B cell (primary cell): ENCODE data around the gene DACT1. TPM values are rescaled to one million over a fixed set of nuclear protein-coding genes. Genes with fewer than 3 reads are reported as not detected.

Experiments used
- ATAC-seq: fragments of 200-7000 bp; cut with Tn5 transposase; one replicate; pipeline ENCODE4 v1.10.0; 2021; ENCODE audit warnings: low read depth, mild to moderate bottlenecking, moderate number of reproducible peaks, moderate library complexity
- CTCF ChIA-PET: fragments of 350-600 bp; sonication (Branson Sonifier 250); formaldehyde crosslinking; loops from one replicate; lab custom pipeline; 2021; ENCODE audit warnings: antibody characterized with exemption, inconsistent platforms; lab: Charles Lee
- POLR2A ChIA-PET: fragments of 350-600 bp; sonication (Branson Sonifier 250); formaldehyde crosslinking; loops from one replicate; lab custom pipeline; 2021; ENCODE audit warnings: antibody characterized with exemption; lab: Charles Lee
- DNase-seq: peaks from one replicate; pipeline ENCODE4 v3.0.0; 2013
- H2AFZ ChIP-seq: 2 replicates; pipeline ENCODE4 v1.6.1; 2012; ENCODE audit warnings: mild to moderate bottlenecking, low read depth, low read length; ENCODE audit not compliant: insufficient read depth, poor library complexity, severe bottlenecking
- H3K27ac ChIP-seq, 2 donors: 1 replicate in 1 of 2; 2 replicates in 1 of 2; pipeline ENCODE4 v1.5.1; 2012 to 2013; ENCODE audit warnings: low read length in 2 of 2, mild to moderate bottlenecking in 2 of 2, moderate library complexity in 1 of 2
- H3K27me3 ChIP-seq, 4 experiments: fragments of 200-600 bp in 1 of 4; sonication (generic) in 1 of 4; replicated peaks in 1 of 4; 1 replicate in 2 of 4; 2 replicates in 2 of 4; pipeline versions ENCODE4 v1.6.1 to v1.7.0; 2013 to 2016; ENCODE audit warnings: low read length in 3 of 4, mild to moderate bottlenecking in 2 of 4, mixed read lengths in 1 of 4, moderate library complexity in 1 of 4; ENCODE audit not compliant: insufficient read depth in 4 of 4, control insufficient read depth in 3 of 4; ENCODE audit errors: control extremely low read depth in 1 of 4
- H3K36me3 ChIP-seq, 2 experiments: replicated peaks in 1 of 2; 1 replicate in 1 of 2; 2 replicates in 1 of 2; pipeline versions ENCODE4 v1.6.1 to v1.7.1; 2013; ENCODE audit warnings: low read length in 1 of 2; ENCODE audit not compliant: insufficient read depth in 2 of 2, control insufficient read depth in 1 of 2; ENCODE audit errors: control extremely low read depth in 1 of 2, extremely low read depth in 1 of 2
- H3K4me1 ChIP-seq, 2 donors: fragments of 200-600 bp in 1 of 2; sonication (generic) in 1 of 2; 1 replicate in 1 of 2; 2 replicates in 1 of 2; pipeline versions ENCODE4 v1.5.1 to v1.6.1; 2013 to 2017; ENCODE audit warnings: low read length in 2 of 2; ENCODE audit not compliant: control insufficient read depth in 2 of 2, insufficient read depth in 2 of 2
- H3K4me2 ChIP-seq: replicated peaks from 2 replicates; pipeline ENCODE3; 2012; ENCODE audit warnings: mild to moderate bottlenecking, low read depth, low read length; ENCODE audit not compliant: poor library complexity, severe bottlenecking
- H3K4me3 ChIP-seq, 5 experiments: fragments of 200-600 bp in 1 of 5; sonication (generic) in 1 of 5; 1 replicate in 3 of 5; 2 replicates in 2 of 5; pipeline versions ENCODE4 v1.5.1 to v1.7.0; 2011 to 2016; ENCODE audit warnings: low read length in 4 of 5, mild to moderate bottlenecking in 4 of 5, low read depth in 2 of 5, control low read depth in 1 of 5, moderate library complexity in 1 of 5; ENCODE audit not compliant: insufficient read depth in 1 of 5; ENCODE audit errors: control extremely low read depth in 1 of 5, extremely low read depth in 1 of 5
- H3K79me2 ChIP-seq: fragments of 200-600 bp; sonication (generic); one replicate; pipeline ENCODE4 v1.6.0; 2016; ENCODE audit warnings: low read length; ENCODE audit not compliant: control insufficient read depth, insufficient read depth
- H3K9ac ChIP-seq: fragments of 200-600 bp; sonication (generic); 2 replicates; pipeline ENCODE4 v1.6.1; 2017; ENCODE audit warnings: mild to moderate bottlenecking, low read length, moderate library complexity
- H3K9me3 ChIP-seq, 3 donors: one replicate each; pipeline versions ENCODE4 v1.6.1 to v1.7.1; 2013; ENCODE audit warnings: low read length in 2 of 3; ENCODE audit not compliant: control insufficient read depth in 2 of 3, insufficient read depth in 1 of 3; ENCODE audit errors: control extremely low read depth in 1 of 3
- H4K20me1 ChIP-seq: 2 replicates; pipeline ENCODE4 v1.6.0; 2012; ENCODE audit warnings: mild to moderate bottlenecking, low read length; ENCODE audit not compliant: insufficient read depth, control insufficient read depth, poor library complexity, severe bottlenecking
- H3K27ac Mint-ChIP-seq: one replicate; pipeline ENCODE4 v1.8.0; 2021; ENCODE audit warnings: mixed read lengths
- H3K27me3 Mint-ChIP-seq: one replicate; pipeline ENCODE4 v1.8.0; 2021; ENCODE audit warnings: mixed read lengths
- H3K4me1 Mint-ChIP-seq: one replicate; pipeline ENCODE4 v1.8.0; 2021; ENCODE audit warnings: mixed read lengths
- H3K4me3 Mint-ChIP-seq: one replicate; pipeline ENCODE4 v1.8.0; 2021; ENCODE audit warnings: mixed read lengths
- H3K9me3 Mint-ChIP-seq: one replicate; pipeline ENCODE4 v1.8.0; 2022; ENCODE audit warnings: mixed read lengths; ENCODE audit not compliant: insufficient read depth
- CTCF ChIP-seq: fragments of 200-600 bp; IDR thresholded peaks from one replicate; pipeline ENCODE4 v1.8.0; 2022; ENCODE audit warnings: antibody characterized with exemption, mild to moderate bottlenecking
- EZH2 ChIP-seq: IDR thresholded peaks from 2 replicates; pipeline ENCODE4 v1.6.1; 2012; ENCODE audit warnings: borderline replicate concordance, low read depth, mild to moderate bottlenecking, moderate library complexity, low read length; ENCODE audit not compliant: insufficient read depth, poor library complexity, severe bottlenecking
- WGBS: methylation state at CpG from one replicate; pipeline ENCODE4 v1.1.5; 2013; ENCODE audit warnings: missing lambda C conversion rate; ENCODE audit not compliant: insufficient coverage; 5-methylcytosine and 5-hydroxymethylcytosine counted together
- intact Hi-C: fragments of 100-400 bp; cut with micrococcal nuclease; formaldehyde crosslinking; loops from one replicate; pipeline ENCODE4 v1.10.0; 2022
- polyA plus RNA-seq: library from polyadenylated mRNA; depleted of rRNA; stranded (reverse); fragments of >200 nt; gene quantifications from 2 replicates; pipeline ENCODE4 v1.2.3, GENCODE V29; 2012
- total RNA-seq, 2 donors: library from RNA; stranded (reverse); fragments of 120-200 nt in 1 of 2; gene quantifications; 1 replicate in 1 of 2; 2 replicates in 1 of 2; pipeline versions ENCODE4 v1.2.3 to v1.2.4, GENCODE V29; 2013 to 2022

The DACT1 gene
- total and polyA plus RNA-seq, 2 donors (not counting 1 experiment from before 2014, with no cell fraction given) = 2.2 to 3.5 TPM

- H3K9ac ChIP-seq = peak overlapping the region; percentile 34
- ChIA-PET POLR2A (no interaction called here), CTCF (no interaction called here)
- peak overlapping the region; percentile 46 for H3K4me2 ChIP-seq
- no peaks in the 10 kb centered on the region for H3K27me3 ChIP-seq
- H3K4me3 Mint-ChIP-seq = peak overlapping the region; percentile 72
- peak overlapping the region; percentile 39 for H2AFZ ChIP-seq
- peaks cover 44% of the 10 kb centered on the region for H3K4me1 Mint-ChIP-seq
- intact Hi-C loops = loop anchor here (5.0 to 10.0 kb wide), 2 partner anchors 828 to 850 kb away; partner anchors contain the start of genes JKAMP and L3HYPDH
- no peaks in the 10 kb centered on the region for H3K79me2 ChIP-seq
- DNase-seq = peak; percentile 8
- ATAC-seq = no peak
- no peaks in the 10 kb centered on the region for H3K27me3 Mint-ChIP-seq
- H3K9me3 ChIP-seq = no peaks in the 10 kb centered on the region
- H3K27ac ChIP-seq = no peak overlapping the region
- no peaks in the 10 kb centered on the region for H4K20me1 ChIP-seq
- WGBS = 47% methylated on average over 3 of the region's 5 CpGs
- H3K4me1 ChIP-seq = peaks cover 14 to 44% of the 10 kb centered on the region in 2 donors
- peak overlapping the region in 1 of 5 experiments; percentile 21 for H3K4me3 ChIP-seq
- H3K9me3 Mint-ChIP-seq = no peaks in the 10 kb centered on the region
- no peak for TF ChIP-seq CTCF
- H3K27ac Mint-ChIP-seq = peak overlapping the region; percentile 80
- no peaks in the 10 kb centered on the region for H3K36me3 ChIP-seq
Observed at GRCh38 chr14:58634406-58635090, 3.2 kb upstream of the DACT1 start.

GRCh38 chr14:58635091-58635830 lies 2.5 kb upstream of the DACT1 start:
- peak; percentile 54 for DNase-seq
- H3K9me3 ChIP-seq = no peaks in the 10 kb centered on the region
- Mint-ChIP-seq H3K9me3 (no peaks in the 10 kb centered on the region), H3K27me3 (peaks cover 6% of the 10 kb centered on the region), H3K4me3 (peak overlapping the region; percentile 72), H3K27ac (peak overlapping the region; percentile 80), H3K4me1 (peaks cover 48% of the 10 kb centered on the region)
- H3K36me3 ChIP-seq = no peaks in the 10 kb centered on the region
- peak overlapping the region; percentile 34 for H3K9ac ChIP-seq
- intact Hi-C loops = loop anchor here (5.0 to 10.0 kb wide), 2 partner anchors 827 to 850 kb away; partner anchors contain the start of genes JKAMP and L3HYPDH
- H3K27me3 ChIP-seq = peaks cover 0 to 4% (median 0%) of the 10 kb centered on the region in 4 experiments
- ATAC-seq = no peak
- no peaks in the 10 kb centered on the region for H3K79me2 ChIP-seq
- peak overlapping the region in 2 of 5 experiments; percentile 21 to 39 for H3K4me3 ChIP-seq
- H2AFZ ChIP-seq = peak overlapping the region; percentile 39
- POLR2A ChIA-PET = no interaction called here
- H4K20me1 ChIP-seq = no peaks in the 10 kb centered on the region
- peaks cover 18 to 44% of the 10 kb centered on the region in 2 donors for H3K4me1 ChIP-seq
- TF ChIP-seq EZH2 = no peak
- no peak for TF ChIP-seq CTCF
- peak overlapping the region; percentile 46 for H3K4me2 ChIP-seq
- H3K27ac ChIP-seq = peak overlapping the region in 1 of 2 donors; percentile 15
- no CpG with 5 or more reads among the region's 8 CpGs for WGBS
- CTCF ChIA-PET = interaction anchor here (0.9 kb wide), 1 partner anchor 134 kb away, joined by 3 read pairs; no protein-coding TSS in a partner anchor
